ENCODE measurements around the gene ARF1. TPM values are rescaled to one million over a fixed set of nuclear protein-coding genes. Genes with fewer than 3 reads are reported as not detected.

ARF1 gene
- total and polyA plus RNA-seq, 10 of the 15 experiments (the other 5 are each of a cell fraction or from before 2014, with no cell fraction given) = 48.4 to 508 (median 283) TPM

GRCh38 chr1:228070851-228071250 lies 11.7 kb upstream of the ARF1 start (continued):
- TF ChIP-seq E2F4 (IDR thresholded peaks at IDR 0.05; ENCODE audit: low read depth, low read length) = no peak
- no peak for TF ChIP-seq BRCA1 (IDR thresholded peaks at IDR 0.05; ENCODE audit: low read depth, low read length)
- no peak for TF ChIP-seq KLF5 (IDR thresholded peaks at IDR 0.05; ENCODE audit: partially characterized antibody)
- no peak for TF ChIP-seq YBX1 (IDR thresholded peaks at IDR 0.05)

DNA sequence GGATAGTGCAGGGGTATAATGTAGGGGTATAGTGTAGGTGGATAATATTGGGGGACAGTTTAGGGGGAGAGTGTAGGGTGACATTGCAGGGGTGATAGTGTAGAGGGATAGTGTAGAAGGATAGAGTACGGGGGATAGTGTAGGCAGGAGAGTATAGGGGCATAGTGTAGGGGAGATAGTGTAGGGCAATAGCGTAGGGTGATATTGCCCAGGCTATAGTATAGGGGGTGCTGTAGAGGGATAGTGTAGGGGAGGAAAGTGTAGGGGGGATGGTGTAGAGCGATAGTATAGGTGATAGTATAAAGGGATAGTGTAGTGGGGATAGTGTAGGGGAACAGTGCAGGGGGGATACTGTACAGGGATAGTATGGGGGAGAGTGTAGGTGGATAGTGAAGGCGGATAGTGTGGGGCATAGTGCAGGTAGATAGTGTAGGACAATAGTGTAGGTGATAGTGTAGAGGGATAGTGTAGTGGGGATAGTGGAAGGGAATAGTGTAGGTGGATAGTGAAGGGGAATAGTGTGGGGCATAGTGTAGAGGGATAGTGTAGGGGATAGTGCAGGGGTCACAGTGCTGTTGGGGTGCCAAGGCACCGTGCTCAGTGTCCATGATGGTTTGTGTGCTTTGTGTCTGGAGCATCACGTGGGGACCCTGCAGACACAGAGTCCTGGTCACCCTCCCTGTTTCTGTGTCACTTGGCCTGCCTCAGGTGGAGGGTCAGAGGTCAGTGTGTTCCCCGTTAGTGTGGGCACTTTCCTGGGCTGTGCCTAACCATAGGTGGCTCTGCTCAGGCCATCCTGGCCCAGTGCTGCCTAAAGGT lies 10.5 kb upstream of the ARF1 start:
- intact Hi-C loops (cut with micrococcal nuclease; ENCODE audit: unreplicated experiment) = loop anchor here (5.0 to 10.0 kb wide), 2 partner anchors 70 to 307 kb away; no protein-coding TSS in a partner anchor
- H3K9ac ChIP-seq (ENCODE audit: control insufficient read depth, insufficient read depth, low read length) = no peak overlapping the region
- no peak overlapping the region for H3K27ac ChIP-seq (ENCODE audit: control insufficient read depth, insufficient read depth)
- BruUV-seq (replicated peaks) = no TSS peak
- ChIA-PET CTCF (no interaction called here), SMC1A (ENCODE audit: uncharacterized antibody, unreplicated experiment) (no interaction called here), POLR2A (no interaction called here), RAD21 (ENCODE audit: unreplicated experiment) (no interaction called here)
- no peak overlapping the region for H3K4me3 ChIP-seq
- no peaks in the 10 kb centered on the region for H3K9me3 ChIP-seq (replicated peaks; ENCODE audit: control insufficient read depth, insufficient read depth, low read length)
- no peak for TF ChIP-seq SUPT20H (IDR thresholded peaks at IDR 0.05; ENCODE audit: borderline replicate concordance, control insufficient read depth, low read depth, low read length)
- no peak for TF ChIP-seq PAX8 (IDR thresholded peaks at IDR 0.05)
- no peak for TF ChIP-seq EP300 (IDR thresholded peaks at IDR 0.05; ENCODE audit: borderline replicate concordance in 1 of 2, control insufficient read depth in 1 of 2, low read depth in 2 of 2, low read length in 2 of 2)
- peak; percentile 6 for TF ChIP-seq NR2C2 (IDR thresholded peaks at IDR 0.05; ENCODE audit: borderline replicate concordance, control insufficient read depth, insufficient read length, low read depth)
- peak; percentile 61; the same call in 1 of the 2 replicates for TF ChIP-seq POLR2AphosphoS2 (IDR thresholded peaks at IDR 0.05; ENCODE audit: low read depth, low read length)
- no peak for TF ChIP-seq CHD2 (IDR thresholded peaks at IDR 0.05; ENCODE audit: borderline replicate concordance, low read depth, low read length)
- TF ChIP-seq ASH2L (IDR thresholded peaks at IDR 0.05; ENCODE audit: borderline replicate concordance, low read depth) = no peak
- no peak for TF ChIP-seq ETV6 (conservative IDR thresholded peaks at IDR 0.05 in 1 of 2, IDR thresholded peaks at IDR 0.05 in 1 of 2; ENCODE audit: borderline replicate concordance in 1 of 2, low read depth in 1 of 2)
- no peak for TF ChIP-seq TBL1XR1 (IDR thresholded peaks at IDR 0.05; ENCODE audit: low read depth, low read length)
- 0 out of 6 replicates have a peak, but pooled peaks of 1 of the 3 experiments have one; percentile 7 for TF ChIP-seq CTCF (IDR thresholded peaks at IDR 0.05 in 2 of 3, conservative IDR thresholded peaks at IDR 0.05 in 1 of 3; ENCODE audit: control insufficient read depth in 2 of 3, extremely low read depth in 1 of 3, insufficient read depth in 1 of 3, low read depth in 3 of 3, low read length in 3 of 3)
- TF ChIP-seq GABPA (IDR thresholded peaks at IDR 0.05; ENCODE audit: low read depth) = no peak
- TF ChIP-seq NR2F1 (conservative IDR thresholded peaks at IDR 0.05) = 0 out of 2 replicates have a peak, but pooled peaks have one; percentile 21
- TF ChIP-seq MEF2A (IDR thresholded peaks at IDR 0.05; ENCODE audit: insufficient read depth, low read depth, low read length) = no peak
- TF ChIP-seq, protein P1, sequence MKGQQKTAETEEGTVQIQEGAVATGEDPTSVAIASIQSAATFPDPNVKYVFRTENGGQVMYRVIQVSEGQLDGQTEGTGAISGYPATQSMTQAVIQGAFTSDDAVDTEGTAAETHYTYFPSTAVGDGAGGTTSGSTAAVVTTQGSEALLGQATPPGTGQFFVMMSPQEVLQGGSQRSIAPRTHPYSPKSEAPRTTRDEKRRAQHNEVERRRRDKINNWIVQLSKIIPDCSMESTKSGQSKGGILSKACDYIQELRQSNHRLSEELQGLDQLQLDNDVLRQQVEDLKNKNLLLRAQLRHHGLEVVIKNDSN (IDR thresholded peaks at IDR 0.05; ENCODE audit: borderline replicate concordance, extremely low read length, insufficient read depth, low read depth, low read length) = peak; percentile 6
- H3K4me2 ChIP-seq (ENCODE audit: control insufficient read depth, insufficient read depth) = no peak overlapping the region
- no peak overlapping the region for H2AFZ ChIP-seq (ENCODE audit: control insufficient read depth, low read depth, low read length)
- H3K27me3 ChIP-seq (replicated peaks in 1 of 2; ENCODE audit: control insufficient read depth in 2 of 2, insufficient read depth in 2 of 2, low read length in 1 of 2) = no peaks in the 10 kb centered on the region
- DNase-seq (ENCODE audit: low read depth, low spot score) (no peak), FAIRE-seq (no peak), ATAC-seq (peak; percentile 58)
- in situ Hi-C loops (cut with MboI) = no loop called here
- 16% methylated on average over 7 of the region's 7 CpGs for WGBS (ENCODE audit: insufficient coverage, insufficient replicate concordance, low lambda C conversion rate, missing lambda C conversion rate)
- no peaks in the 10 kb centered on the region for H3K4me1 ChIP-seq (ENCODE audit: control insufficient read depth, insufficient read depth, low read length)
- H3K79me2 ChIP-seq (ENCODE audit: control insufficient read depth, insufficient read depth, low read length) = no peaks in the 10 kb centered on the region
- no peaks in the 10 kb centered on the region for H4K20me1 ChIP-seq (ENCODE audit: control insufficient read depth, insufficient read depth)
- no peaks in the 10 kb centered on the region for H3K36me3 ChIP-seq (ENCODE audit: control insufficient read depth in 2 of 2, insufficient read depth in 2 of 2, low read length in 1 of 2)

Measured in GM12878 (cell line).